HepG2 (cell line): ENCODE data around the gene SLC22A23. TPM values are rescaled to one million over a fixed set of nuclear protein-coding genes. Genes with fewer than 3 reads are reported as not detected.
A peak's percentile ranks its signal among the peaks of the same experiment; 100 is the strongest.

ENCODE experiments used
- ARHGAP35 ChIP-seq: sonication (generic); formaldehyde crosslinking; IDR thresholded peaks from 2 replicates; pipeline ENCODE4 v1.9.0; 2022; ENCODE audit warnings: mild to moderate bottlenecking, inconsistent platforms, moderate library complexity, missing genetic modification reagents, borderline replicate concordance
- ARNTL ChIP-seq: sonication (generic); formaldehyde crosslinking; IDR thresholded peaks from 2 replicates; pipeline ENCODE4 v1.4.0; 2020; ENCODE audit warnings: mild to moderate bottlenecking, missing genetic modification reagents
- BRD4 ChIP-seq: sonication (generic); formaldehyde crosslinking; IDR thresholded peaks from 2 replicates; pipeline ENCODE4 v1.4.0; 2020; ENCODE audit warnings: missing genetic modification reagents
- ELF3 ChIP-seq: IDR thresholded peaks from 2 replicates; pipeline ENCODE4 v1.6.1; 2016; ENCODE audit warnings: missing genetic modification reagents, missing compliant biosample characterization
- GATAD1 ChIP-seq: IDR thresholded peaks from 2 replicates; pipeline ENCODE4 v1.6.1; 2016; ENCODE audit warnings: missing genetic modification reagents, missing compliant biosample characterization
- MBNL3 ChIP-seq: fragments of 250-450 bp; sonication (Bioruptor Pico); conservative IDR thresholded peaks from 2 replicates; pipeline ENCODE4 v1.8.0; 2022; ENCODE audit warnings: mild to moderate bottlenecking, inconsistent platforms
- MEIS1 ChIP-seq: sonication (generic); formaldehyde crosslinking; IDR thresholded peaks from 2 replicates; pipeline ENCODE4 v1.9.0; 2021; ENCODE audit warnings: mild to moderate bottlenecking, missing genetic modification reagents, moderate library complexity, borderline replicate concordance
- RBFOX2 ChIP-seq: fragments of 200-400 bp; formaldehyde crosslinking; IDR thresholded peaks from 2 replicates; pipeline ENCODE4 v1.6.1; 2017; ENCODE audit warnings: low read depth, mild to moderate bottlenecking, low read length
- ZFP36L1 ChIP-seq: sonication (generic); formaldehyde crosslinking; IDR thresholded peaks from 2 replicates; pipeline ENCODE4 v1.8.0; 2022; ENCODE audit warnings: mild to moderate bottlenecking, missing genetic modification reagents, moderate library complexity
- ZNF34 ChIP-seq: sonication (generic); formaldehyde crosslinking; IDR thresholded peaks from 2 replicates; pipeline ENCODE4 v1.4.0; 2020; ENCODE audit warnings: mild to moderate bottlenecking, missing genetic modification reagents, borderline replicate concordance
- ZNF354B ChIP-seq: sonication (generic); formaldehyde crosslinking; IDR thresholded peaks from 2 replicates; pipeline ENCODE4 v1.8.0; 2022; ENCODE audit warnings: mild to moderate bottlenecking, missing genetic modification reagents
- ZNF546 ChIP-seq: sonication (generic); formaldehyde crosslinking; conservative IDR thresholded peaks from 2 replicates; pipeline ENCODE4 v1.8.1; 2023; ENCODE audit warnings: mild to moderate bottlenecking, missing genetic modification reagents
- ZNF552 ChIP-seq: sonication (generic); formaldehyde crosslinking; IDR thresholded peaks from 2 replicates; pipeline ENCODE4 v1.9.0; 2022; ENCODE audit warnings: missing genetic modification reagents, mild to moderate bottlenecking, borderline replicate concordance
- ZNF709 ChIP-seq: sonication (generic); formaldehyde crosslinking; IDR thresholded peaks from 2 replicates; pipeline ENCODE4 v1.5.0; 2020; ENCODE audit warnings: mild to moderate bottlenecking, missing genetic modification reagents
- polyA plus RNA-seq, 8 experiments: library from polyadenylated mRNA; depleted of rRNA in 3 of 8; stranded (reverse) in 7 of 8; unstranded in 1 of 8; fragments of >200 nt; fragmentation: Illumina TruSeq in 4 of 8; extraction: Trizol in 4 of 8; gene quantifications; 2 replicates each; pipeline versions ENCODE4 v1.2.1 to v1.2.3, GENCODE V29; 2011 to 2016; ENCODE audit warnings: low read depth in 4 of 8, missing spikeins in 1 of 8, mixed read lengths in 1 of 8; ENCODE audit not compliant: insufficient read depth in 1 of 8
- total RNA-seq, 5 experiments: library from RNA; depleted of rRNA; stranded (reverse); fragments of >200 nt; fragmentation: Illumina TruSeq; extraction: Trizol; gene quantifications; 2 replicates each; pipeline ENCODE4 v1.2.3, GENCODE V29; 2016; ENCODE audit warnings: low read depth in 1 of 5
- TF ChIP-seq, protein P1 (sequence below): sonication (generic); formaldehyde crosslinking; IDR thresholded peaks from 2 replicates; pipeline ENCODE4 v1.5.1; 2020; ENCODE audit warnings: missing genetic modification reagents, mild to moderate bottlenecking, borderline replicate concordance
- TF ChIP-seq, protein P2 (sequence below): sonication (generic); formaldehyde crosslinking; IDR thresholded peaks from 2 replicates; pipeline ENCODE4 v1.4.0; 2020; ENCODE audit warnings: missing genetic modification reagents
- TF ChIP-seq, protein P3 (sequence below): sonication (generic); formaldehyde crosslinking; IDR thresholded peaks from 2 replicates; pipeline ENCODE4 v1.8.0; 2022; ENCODE audit warnings: mild to moderate bottlenecking, missing genetic modification reagents, moderate library complexity
- TF ChIP-seq, protein P4 (sequence below): sonication (generic); formaldehyde crosslinking; IDR thresholded peaks from 2 replicates; pipeline ENCODE4 v1.4.0; 2020; ENCODE audit warnings: missing genetic modification reagents

The SLC22A23 gene
- total and polyA plus RNA-seq, 2 of the 13 experiments (the other 11 are each of a cell fraction or from before 2014, with no cell fraction given): 11.8 to 17.5 TPM

DNA sequence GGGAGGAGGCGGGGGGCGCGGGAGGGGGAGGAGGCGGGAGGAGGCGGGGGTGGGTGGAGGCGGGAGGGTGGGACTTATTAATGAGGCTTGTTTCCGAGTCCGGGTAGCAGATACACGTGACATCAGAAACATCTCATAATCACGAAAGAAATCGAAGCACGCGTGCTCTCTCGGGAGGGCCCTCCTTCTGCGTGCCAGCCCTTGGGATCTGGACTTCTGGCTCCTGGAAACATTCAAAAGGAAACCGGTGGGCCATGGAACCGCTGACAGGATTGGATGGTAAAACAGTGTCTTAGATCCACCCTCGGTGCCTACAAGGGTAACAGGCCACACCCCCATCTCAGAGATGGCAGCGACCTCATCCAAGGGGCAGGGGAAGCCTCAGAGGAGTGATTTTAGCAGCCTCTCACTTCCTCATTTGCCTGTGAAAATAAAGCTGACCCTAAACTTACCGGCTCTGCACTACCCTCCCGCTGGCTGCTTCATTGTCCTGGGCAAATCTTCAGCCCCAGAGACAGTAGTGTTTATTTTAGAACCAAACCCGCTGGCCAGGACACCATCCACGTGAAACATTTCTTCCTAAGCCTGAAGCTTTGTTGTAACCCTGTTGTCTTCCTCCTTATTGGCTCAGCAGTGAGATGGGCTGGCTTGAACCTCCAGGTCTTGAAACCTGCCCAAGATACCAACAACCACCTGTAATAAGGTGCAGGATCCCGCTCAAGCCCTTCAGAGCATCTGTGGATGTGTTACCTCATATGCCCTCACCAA lies 100.6 kb downstream of the SLC22A23 start (continued):
- TF ChIP-seq, protein P1, sequence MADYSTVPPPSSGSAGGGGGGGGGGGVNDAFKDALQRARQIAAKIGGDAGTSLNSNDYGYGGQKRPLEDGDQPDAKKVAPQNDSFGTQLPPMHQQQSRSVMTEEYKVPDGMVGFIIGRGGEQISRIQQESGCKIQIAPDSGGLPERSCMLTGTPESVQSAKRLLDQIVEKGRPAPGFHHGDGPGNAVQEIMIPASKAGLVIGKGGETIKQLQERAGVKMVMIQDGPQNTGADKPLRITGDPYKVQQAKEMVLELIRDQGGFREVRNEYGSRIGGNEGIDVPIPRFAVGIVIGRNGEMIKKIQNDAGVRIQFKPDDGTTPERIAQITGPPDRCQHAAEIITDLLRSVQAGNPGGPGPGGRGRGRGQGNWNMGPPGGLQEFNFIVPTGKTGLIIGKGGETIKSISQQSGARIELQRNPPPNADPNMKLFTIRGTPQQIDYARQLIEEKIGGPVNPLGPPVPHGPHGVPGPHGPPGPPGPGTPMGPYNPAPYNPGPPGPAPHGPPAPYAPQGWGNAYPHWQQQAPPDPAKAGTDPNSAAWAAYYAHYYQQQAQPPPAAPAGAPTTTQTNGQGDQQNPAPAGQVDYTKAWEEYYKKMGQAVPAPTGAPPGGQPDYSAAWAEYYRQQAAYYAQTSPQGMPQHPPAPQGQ: no peak
- TF ChIP-seq, protein P2, sequence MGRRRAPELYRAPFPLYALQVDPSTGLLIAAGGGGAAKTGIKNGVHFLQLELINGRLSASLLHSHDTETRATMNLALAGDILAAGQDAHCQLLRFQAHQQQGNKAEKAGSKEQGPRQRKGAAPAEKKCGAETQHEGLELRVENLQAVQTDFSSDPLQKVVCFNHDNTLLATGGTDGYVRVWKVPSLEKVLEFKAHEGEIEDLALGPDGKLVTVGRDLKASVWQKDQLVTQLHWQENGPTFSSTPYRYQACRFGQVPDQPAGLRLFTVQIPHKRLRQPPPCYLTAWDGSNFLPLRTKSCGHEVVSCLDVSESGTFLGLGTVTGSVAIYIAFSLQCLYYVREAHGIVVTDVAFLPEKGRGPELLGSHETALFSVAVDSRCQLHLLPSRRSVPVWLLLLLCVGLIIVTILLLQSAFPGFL: no peak
- TF ChIP-seq, protein P3, sequence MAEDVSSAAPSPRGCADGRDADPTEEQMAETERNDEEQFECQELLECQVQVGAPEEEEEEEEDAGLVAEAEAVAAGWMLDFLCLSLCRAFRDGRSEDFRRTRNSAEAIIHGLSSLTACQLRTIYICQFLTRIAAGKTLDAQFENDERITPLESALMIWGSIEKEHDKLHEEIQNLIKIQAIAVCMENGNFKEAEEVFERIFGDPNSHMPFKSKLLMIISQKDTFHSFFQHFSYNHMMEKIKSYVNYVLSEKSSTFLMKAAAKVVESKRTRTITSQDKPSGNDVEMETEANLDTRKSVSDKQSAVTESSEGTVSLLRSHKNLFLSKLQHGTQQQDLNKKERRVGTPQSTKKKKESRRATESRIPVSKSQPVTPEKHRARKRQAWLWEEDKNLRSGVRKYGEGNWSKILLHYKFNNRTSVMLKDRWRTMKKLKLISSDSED (CRISPR knock-in tag): no peak
- TF ChIP-seq MBNL3 (CRISPR knock-in tag) (no peak), ZFP36L1 (CRISPR knock-in tag) (no peak), ZNF552 (CRISPR knock-in tag) (no peak), MEIS1 (CRISPR knock-in tag) (no peak), ZNF354B (CRISPR knock-in tag) (no peak), ARHGAP35 (CRISPR knock-in tag) (no peak), ZNF34 (CRISPR knock-in tag) (no peak), ZNF546 (no peak), RBFOX2 (peak; percentile 51), GATAD1 (CRISPR knock-in tag) (peak; percentile 23; the same call in 1 of the 2 replicates), ARNTL (peak; percentile 84), ZNF709 (no peak), BRD4 (CRISPR knock-in tag) (peak; percentile 62; the same call in 1 of the 2 replicates), ELF3 (CRISPR knock-in tag) (peak; percentile 73)
- TF ChIP-seq, protein P4, sequence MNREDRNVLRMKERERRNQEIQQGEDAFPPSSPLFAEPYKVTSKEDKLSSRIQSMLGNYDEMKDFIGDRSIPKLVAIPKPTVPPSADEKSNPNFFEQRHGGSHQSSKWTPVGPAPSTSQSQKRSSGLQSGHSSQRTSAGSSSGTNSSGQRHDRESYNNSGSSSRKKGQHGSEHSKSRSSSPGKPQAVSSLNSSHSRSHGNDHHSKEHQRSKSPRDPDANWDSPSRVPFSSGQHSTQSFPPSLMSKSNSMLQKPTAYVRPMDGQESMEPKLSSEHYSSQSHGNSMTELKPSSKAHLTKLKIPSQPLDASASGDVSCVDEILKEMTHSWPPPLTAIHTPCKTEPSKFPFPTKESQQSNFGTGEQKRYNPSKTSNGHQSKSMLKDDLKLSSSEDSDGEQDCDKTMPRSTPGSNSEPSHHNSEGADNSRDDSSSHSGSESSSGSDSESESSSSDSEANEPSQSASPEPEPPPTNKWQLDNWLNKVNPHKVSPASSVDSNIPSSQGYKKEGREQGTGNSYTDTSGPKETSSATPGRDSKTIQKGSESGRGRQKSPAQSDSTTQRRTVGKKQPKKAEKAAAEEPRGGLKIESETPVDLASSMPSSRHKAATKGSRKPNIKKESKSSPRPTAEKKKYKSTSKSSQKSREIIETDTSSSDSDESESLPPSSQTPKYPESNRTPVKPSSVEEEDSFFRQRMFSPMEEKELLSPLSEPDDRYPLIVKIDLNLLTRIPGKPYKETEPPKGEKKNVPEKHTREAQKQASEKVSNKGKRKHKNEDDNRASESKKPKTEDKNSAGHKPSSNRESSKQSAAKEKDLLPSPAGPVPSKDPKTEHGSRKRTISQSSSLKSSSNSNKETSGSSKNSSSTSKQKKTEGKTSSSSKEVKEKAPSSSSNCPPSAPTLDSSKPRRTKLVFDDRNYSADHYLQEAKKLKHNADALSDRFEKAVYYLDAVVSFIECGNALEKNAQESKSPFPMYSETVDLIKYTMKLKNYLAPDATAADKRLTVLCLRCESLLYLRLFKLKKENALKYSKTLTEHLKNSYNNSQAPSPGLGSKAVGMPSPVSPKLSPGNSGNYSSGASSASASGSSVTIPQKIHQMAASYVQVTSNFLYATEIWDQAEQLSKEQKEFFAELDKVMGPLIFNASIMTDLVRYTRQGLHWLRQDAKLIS (CRISPR knock-in tag): 0 out of 2 replicates have a peak, but pooled peaks have one; percentile 34
